Tibial nerve (tissue), 4 donors: Measurements from ENCODE around the gene XRRA1.

Experiments used
- EP300 ChIP-seq, 2 donors: sonication (generic); formaldehyde crosslinking; IDR thresholded peaks; one replicate each; pipeline ENCODE4 v1.6.1; 2017; ENCODE audit warnings: antibody characterized with exemption in 2 of 2, mild to moderate bottlenecking in 1 of 2
- TF ChIP-seq, protein P1 (sequence below), 5 experiments: fragments of 200-600 bp in 3 of 5; fragments of 450-650 bp in 2 of 5; sonication (generic) in 3 of 5; IDR thresholded peaks; one replicate each; pipeline ENCODE4 v1.5.1; 2016 to 2019; ENCODE audit warnings: antibody characterized with exemption in 5 of 5, mild to moderate bottlenecking in 3 of 5, moderate library complexity in 2 of 5

GRCh38 chr11:74860743-74861142 is 88.1 kb downstream of the XRRA1 start:
- TF ChIP-seq, protein P1, sequence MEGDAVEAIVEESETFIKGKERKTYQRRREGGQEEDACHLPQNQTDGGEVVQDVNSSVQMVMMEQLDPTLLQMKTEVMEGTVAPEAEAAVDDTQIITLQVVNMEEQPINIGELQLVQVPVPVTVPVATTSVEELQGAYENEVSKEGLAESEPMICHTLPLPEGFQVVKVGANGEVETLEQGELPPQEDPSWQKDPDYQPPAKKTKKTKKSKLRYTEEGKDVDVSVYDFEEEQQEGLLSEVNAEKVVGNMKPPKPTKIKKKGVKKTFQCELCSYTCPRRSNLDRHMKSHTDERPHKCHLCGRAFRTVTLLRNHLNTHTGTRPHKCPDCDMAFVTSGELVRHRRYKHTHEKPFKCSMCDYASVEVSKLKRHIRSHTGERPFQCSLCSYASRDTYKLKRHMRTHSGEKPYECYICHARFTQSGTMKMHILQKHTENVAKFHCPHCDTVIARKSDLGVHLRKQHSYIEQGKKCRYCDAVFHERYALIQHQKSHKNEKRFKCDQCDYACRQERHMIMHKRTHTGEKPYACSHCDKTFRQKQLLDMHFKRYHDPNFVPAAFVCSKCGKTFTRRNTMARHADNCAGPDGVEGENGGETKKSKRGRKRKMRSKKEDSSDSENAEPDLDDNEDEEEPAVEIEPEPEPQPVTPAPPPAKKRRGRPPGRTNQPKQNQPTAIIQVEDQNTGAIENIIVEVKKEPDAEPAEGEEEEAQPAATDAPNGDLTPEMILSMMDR (IDR thresholded peaks at IDR 0.05) = no peak
- no peak for TF ChIP-seq EP300 (IDR thresholded peaks at IDR 0.05)
